Lower lobe of right lung (tissue), 2 donors: ENCODE measurements around the gene DRC1. TPM values are rescaled to one million over a fixed set of nuclear protein-coding genes. Genes with fewer than 3 reads are reported as not detected.

Experiments used
- ATAC-seq, 2 donors: fragments of 200-7000 bp; cut with Tn5 transposase; one replicate each; pipeline ENCODE4 v1.9.1; 2020 to 2022; ENCODE audit warnings: mild to moderate bottlenecking in 2 of 2, moderate library complexity in 2 of 2
- DNase-seq: peaks from one replicate; pipeline ENCODE4 v3.0.0-alpha.2; 2020
- H3K27ac ChIP-seq: fragments of 200-600 bp; one replicate; pipeline ENCODE4 v1.8.0; 2022
- H3K27me3 ChIP-seq: fragments of 200-600 bp; one replicate; pipeline ENCODE4 v1.8.0; 2022; ENCODE audit warnings: low read depth
- H3K36me3 ChIP-seq: fragments of 200-600 bp; one replicate; pipeline ENCODE4 v1.8.0; 2022; ENCODE audit warnings: mild to moderate bottlenecking
- H3K4me1 ChIP-seq: fragments of 200-600 bp; one replicate; pipeline ENCODE4 v1.8.0; 2022
- H3K4me3 ChIP-seq: fragments of 200-600 bp; one replicate; pipeline ENCODE4 v1.8.0; 2022; ENCODE audit warnings: mild to moderate bottlenecking
- H3K9me3 ChIP-seq: fragments of 200-600 bp; one replicate; pipeline ENCODE4 v1.8.0; 2022
- CTCF ChIP-seq: fragments of 200-600 bp; IDR thresholded peaks from one replicate; pipeline ENCODE4 v1.8.0; 2022; ENCODE audit warnings: antibody characterized with exemption, mild to moderate bottlenecking
- intact Hi-C: fragments of 100-400 bp; cut with DNase I; formaldehyde crosslinking; loops from one replicate; pipeline ENCODE4 v1.11.0; 2022
- total RNA-seq: library from RNA; stranded (reverse); fragmentation: NEBNext Ultra II Directional; extraction: Animal tissue kit (Norgen Biotek cat#: 25700); gene quantifications from one replicate; pipeline ENCODE4 v1.2.1, GENCODE V29; 2021
- donor health status: DM: no; HTN: yes; CAD: no; lungs with severe emphysema.

DRC1 gene
- total RNA-seq, 1 donor from 2014 or later: 6.8 TPM

GRCh38 chr2:26423750-26424149, 22.0 kb downstream of the DRC1 start:
- ATAC-seq: no peak
- intact Hi-C loops: no loop called here

GRCh38 chr2:26424221-26424620, 22.5 kb downstream of the DRC1 start:
- intact Hi-C loops: no loop called here
- no peaks in the 10 kb centered on the region for H3K36me3 ChIP-seq
- H3K4me3 ChIP-seq: no peak overlapping the region
- peaks cover under 1% of the 10 kb centered on the region for H3K27me3 ChIP-seq
- H3K27ac ChIP-seq: no peak overlapping the region
- DNase-seq (no peak), ATAC-seq (no peak)
- no peak for TF ChIP-seq CTCF
- no peaks in the 10 kb centered on the region for H3K4me1 ChIP-seq
- H3K9me3 ChIP-seq: no peaks in the 10 kb centered on the region

More at GRCh38 chr2:26423750-26424149, 22.0 kb downstream of the DRC1 start:
- Histone ChIP-seq H3K4me3 (no peak overlapping the region), H3K27ac (no peak overlapping the region), H3K9me3 (no peaks in the 10 kb centered on the region), H3K27me3 (peaks cover 5% of the 10 kb centered on the region), H3K4me1 (no peaks in the 10 kb centered on the region), H3K36me3 (no peaks in the 10 kb centered on the region)
- no peak for TF ChIP-seq CTCF
- no peak for DNase-seq

GRCh38 chr2:26428846-26429245, 27.1 kb downstream of the DRC1 start:
- no peaks in the 10 kb centered on the region for H3K36me3 ChIP-seq
- no peaks in the 10 kb centered on the region for H3K4me1 ChIP-seq
- no peaks in the 10 kb centered on the region for H3K9me3 ChIP-seq
- H3K27ac ChIP-seq: no peak overlapping the region
- DNase-seq: no peak
- no peak for ATAC-seq
- intact Hi-C loops: no loop called here
- no peak for TF ChIP-seq CTCF
- H3K4me3 ChIP-seq: no peak overlapping the region
- no peaks in the 10 kb centered on the region for H3K27me3 ChIP-seq

GRCh38 chr2:26429779-26430578, 28.3 kb downstream of the DRC1 start:
- ATAC-seq: no peak
- Histone ChIP-seq H3K27me3 (no peaks in the 10 kb centered on the region), H3K4me3 (no peak overlapping the region), H3K9me3 (no peaks in the 10 kb centered on the region), H3K36me3 (no peaks in the 10 kb centered on the region), H3K27ac (no peak overlapping the region), H3K4me1 (no peaks in the 10 kb centered on the region)
- intact Hi-C loops: no loop called here
- no peak for TF ChIP-seq CTCF
- no peak for DNase-seq

- ATAC-seq (no peak), DNase-seq (no peak)
- Histone ChIP-seq H3K4me1 (no peaks in the 10 kb centered on the region), H3K4me3 (no peak overlapping the region), H3K36me3 (no peaks in the 10 kb centered on the region), H3K27me3 (no peaks in the 10 kb centered on the region), H3K27ac (no peak overlapping the region), H3K9me3 (no peaks in the 10 kb centered on the region)
- TF ChIP-seq CTCF: no peak
- intact Hi-C loops: no loop called here
Observed at GRCh38 chr2:26430826-26431225, 29.1 kb downstream of the DRC1 start.
